OCI-LY7 (cell line): ENCODE measurements around the gene P2RY14.

Experiments
- EZH2phosphoT487 ChIP-seq: fragments of 200-600 bp; sonication (generic); IDR thresholded peaks from 2 replicates; pipeline ENCODE4 v1.6.1; 2018; ENCODE audit warnings: low read depth, borderline replicate concordance, mild to moderate bottlenecking, mixed run types, antibody characterized with exemption, low read length, moderate library complexity, mixed read lengths
- TF ChIP-seq, protein P1 (sequence below): fragments of 200-600 bp; sonication (generic); conservative IDR thresholded peaks from 2 replicates; pipeline ENCODE4 v1.5.1; 2014; ENCODE audit warnings: mild to moderate bottlenecking, antibody characterized with exemption, low read length, moderate library complexity, mixed read lengths

DNA sequence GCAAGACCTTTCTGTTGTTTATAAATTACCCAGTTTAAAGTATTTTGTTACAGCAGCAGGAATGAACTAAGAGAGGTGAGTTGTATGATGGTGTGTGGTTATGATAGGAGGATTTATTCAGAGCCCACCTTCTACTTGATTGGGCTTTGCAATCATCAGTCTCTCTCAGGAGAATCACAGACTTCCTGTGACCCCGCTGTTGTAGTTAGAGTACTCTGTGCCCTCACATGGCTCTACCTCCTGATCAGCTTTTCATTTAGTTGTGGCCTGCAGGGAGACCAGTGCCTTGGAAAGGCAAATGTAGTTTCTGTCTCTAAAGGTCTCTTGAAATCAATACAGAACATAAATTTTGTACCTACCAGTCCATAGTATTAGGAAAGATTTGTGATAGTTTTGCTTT is 7.6 kb upstream of the P2RY14 start:
- TF ChIP-seq, protein P1, sequence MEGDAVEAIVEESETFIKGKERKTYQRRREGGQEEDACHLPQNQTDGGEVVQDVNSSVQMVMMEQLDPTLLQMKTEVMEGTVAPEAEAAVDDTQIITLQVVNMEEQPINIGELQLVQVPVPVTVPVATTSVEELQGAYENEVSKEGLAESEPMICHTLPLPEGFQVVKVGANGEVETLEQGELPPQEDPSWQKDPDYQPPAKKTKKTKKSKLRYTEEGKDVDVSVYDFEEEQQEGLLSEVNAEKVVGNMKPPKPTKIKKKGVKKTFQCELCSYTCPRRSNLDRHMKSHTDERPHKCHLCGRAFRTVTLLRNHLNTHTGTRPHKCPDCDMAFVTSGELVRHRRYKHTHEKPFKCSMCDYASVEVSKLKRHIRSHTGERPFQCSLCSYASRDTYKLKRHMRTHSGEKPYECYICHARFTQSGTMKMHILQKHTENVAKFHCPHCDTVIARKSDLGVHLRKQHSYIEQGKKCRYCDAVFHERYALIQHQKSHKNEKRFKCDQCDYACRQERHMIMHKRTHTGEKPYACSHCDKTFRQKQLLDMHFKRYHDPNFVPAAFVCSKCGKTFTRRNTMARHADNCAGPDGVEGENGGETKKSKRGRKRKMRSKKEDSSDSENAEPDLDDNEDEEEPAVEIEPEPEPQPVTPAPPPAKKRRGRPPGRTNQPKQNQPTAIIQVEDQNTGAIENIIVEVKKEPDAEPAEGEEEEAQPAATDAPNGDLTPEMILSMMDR: no peak
- no peak for TF ChIP-seq EZH2phosphoT487
